ENCODE results near the gene ARHGEF11.

ARHGEF11 gene

GRCh38 chr1:156889802-156890580 is 155.6 kb downstream of the ARHGEF11 start:
- DNase-seq, result peak; percentile 73

DNA sequence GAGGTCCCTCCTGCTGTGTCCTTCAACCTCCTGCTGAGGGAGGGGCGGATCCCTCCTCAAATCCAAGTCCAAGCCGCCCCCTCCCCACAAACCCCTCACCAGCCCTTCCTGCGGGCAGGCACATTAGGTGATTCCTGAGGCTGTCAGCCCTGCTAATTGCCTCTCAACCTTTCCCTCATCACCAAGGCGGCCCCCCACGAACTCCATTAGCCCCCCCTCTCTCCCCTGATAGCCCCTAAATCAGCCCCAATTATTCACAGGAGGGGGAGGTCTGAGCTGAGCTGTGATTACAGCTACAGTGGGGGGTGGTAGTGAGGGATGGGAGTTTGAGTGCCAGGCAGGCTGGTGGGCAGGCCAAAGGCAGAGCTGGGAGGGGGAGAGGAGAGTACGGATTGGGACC is 157.8 kb downstream of the ARHGEF11 start:
- DNase-seq, result no peak

DNA sequence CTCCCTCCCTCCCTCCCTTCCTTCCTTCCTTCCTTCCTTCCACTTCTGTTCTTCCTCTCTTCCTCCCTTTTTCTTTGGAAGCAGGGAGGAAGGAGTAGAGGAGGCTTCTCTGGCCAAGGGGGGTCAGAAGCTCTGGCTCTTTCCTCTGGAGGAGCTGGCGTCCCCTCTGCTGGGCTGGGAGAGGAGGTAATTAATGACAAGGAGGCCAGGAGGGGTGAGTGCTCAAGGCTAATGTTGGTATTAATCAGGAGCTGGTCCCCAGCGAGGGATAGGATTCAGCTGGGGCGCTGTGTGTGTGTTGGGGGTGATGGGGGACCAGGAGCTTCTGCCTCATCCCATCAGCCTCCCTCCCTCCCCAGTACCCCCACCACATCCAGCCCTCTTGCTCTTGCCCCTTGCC is 158.2 kb downstream of the ARHGEF11 start:
- no peak for DNase-seq

- DNase-seq, result no peak
Measured at GRCh38 chr1:156886583-156887281, 158.8 kb downstream of the ARHGEF11 start.

- DNase-seq, result no peak
Measured at GRCh38 chr1:156885880-156886355, 159.6 kb downstream of the ARHGEF11 start.

DNA sequence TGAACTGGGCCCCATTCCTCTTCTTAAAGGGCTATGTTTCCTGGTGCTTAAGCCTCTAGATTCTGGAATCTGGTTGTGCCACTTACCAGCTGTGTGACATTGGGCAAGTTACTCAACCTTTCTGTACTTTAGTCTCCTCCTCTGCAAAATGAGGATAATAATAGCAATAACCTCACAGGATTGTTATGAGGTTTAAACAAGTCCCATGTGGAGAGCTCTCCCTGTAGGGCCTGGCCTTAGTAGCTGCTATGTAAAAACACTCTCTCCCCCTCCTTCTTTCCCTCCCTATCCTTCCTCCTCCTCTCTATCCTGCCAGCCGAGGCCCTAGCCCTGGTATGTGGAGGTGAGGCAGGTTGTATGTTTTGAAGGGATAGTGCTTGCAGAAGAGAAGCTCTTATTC is 160.2 kb downstream of the ARHGEF11 start:
- DNase-seq, result no peak
